H1 (cell line): ENCODE results near the gene KRT13. TPM values are rescaled to one million over a fixed set of nuclear protein-coding genes. Genes with fewer than 3 reads are reported as not detected.

Experiments used
- CEBPB ChIP-seq: IDR thresholded peaks from 2 replicates; pipeline ENCODE4 v1.6.1; 2012; ENCODE audit warnings: low read depth, low read length
- TEAD4 ChIP-seq: IDR thresholded peaks from 2 replicates; pipeline ENCODE4 v1.6.1; 2012; ENCODE audit warnings: low read depth, low read length, inconsistent platforms, mixed read lengths
- polyA plus RNA-seq, 7 experiments: library from polyadenylated mRNA; depleted of rRNA in 3 of 7; stranded (reverse) in 5 of 7; unstranded in 2 of 7; fragments of >200 nt in 5 of 7; fragments of 200-250 nt in 2 of 7; gene quantifications; 1 replicate in 5 of 7; 2 replicates in 1 of 7; 4 replicates in 1 of 7; pipeline versions ENCODE4 v1.2.1 to v1.2.3, GENCODE V29; 2011 to 2013; ENCODE audit warnings: missing spikeins in 2 of 7, mixed read lengths in 2 of 7
- total RNA-seq: library from RNA; stranded (reverse); fragmentation: NEBNext Ultra II Directional; extraction: Animal tissue kit (Norgen Biotek cat#: 25700); gene quantifications from 2 replicates; pipeline ENCODE4 v1.2.1, GENCODE V29; 2021
- TF ChIP-seq, protein P1 (sequence below): IDR thresholded peaks from 2 replicates; pipeline ENCODE4 v1.6.1; 2011; ENCODE audit warnings: low read length, improper control_type of control experiment

KRT13 gene
- total and polyA plus RNA-seq, 2 of the 8 experiments (the other 6 are each of a cell fraction or from before 2014, with no cell fraction given) = 0.09 TPM; not detected in 1

DNA sequence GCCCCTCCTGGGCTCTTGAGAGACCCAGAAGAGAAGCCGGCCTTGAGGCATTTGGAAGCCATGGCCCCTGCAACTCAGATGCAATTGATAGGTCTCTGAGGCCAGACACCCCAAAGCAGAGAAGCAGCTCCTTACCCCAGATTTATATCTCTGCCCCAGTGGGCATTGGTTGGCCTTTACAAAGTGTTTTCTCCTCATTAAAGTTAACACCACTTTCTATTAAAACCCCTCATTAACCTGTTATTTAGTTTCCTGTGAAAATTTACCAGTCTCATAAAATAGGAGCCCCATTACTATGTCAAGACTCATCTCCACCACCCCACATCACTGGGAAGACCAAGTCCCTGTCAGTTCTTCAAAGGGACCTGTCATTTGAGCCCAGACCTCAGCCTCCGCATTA, 24.4 kb downstream of the KRT13 start, which contains the start of gene KRT35 (continued):
- TF ChIP-seq, protein P1, sequence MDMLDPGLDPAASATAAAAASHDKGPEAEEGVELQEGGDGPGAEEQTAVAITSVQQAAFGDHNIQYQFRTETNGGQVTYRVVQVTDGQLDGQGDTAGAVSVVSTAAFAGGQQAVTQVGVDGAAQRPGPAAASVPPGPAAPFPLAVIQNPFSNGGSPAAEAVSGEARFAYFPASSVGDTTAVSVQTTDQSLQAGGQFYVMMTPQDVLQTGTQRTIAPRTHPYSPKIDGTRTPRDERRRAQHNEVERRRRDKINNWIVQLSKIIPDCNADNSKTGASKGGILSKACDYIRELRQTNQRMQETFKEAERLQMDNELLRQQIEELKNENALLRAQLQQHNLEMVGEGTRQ = no peak
- TF ChIP-seq TEAD4 (no peak), CEBPB (no peak)
